ENCODE measurements around the gene EZR.

DNA sequence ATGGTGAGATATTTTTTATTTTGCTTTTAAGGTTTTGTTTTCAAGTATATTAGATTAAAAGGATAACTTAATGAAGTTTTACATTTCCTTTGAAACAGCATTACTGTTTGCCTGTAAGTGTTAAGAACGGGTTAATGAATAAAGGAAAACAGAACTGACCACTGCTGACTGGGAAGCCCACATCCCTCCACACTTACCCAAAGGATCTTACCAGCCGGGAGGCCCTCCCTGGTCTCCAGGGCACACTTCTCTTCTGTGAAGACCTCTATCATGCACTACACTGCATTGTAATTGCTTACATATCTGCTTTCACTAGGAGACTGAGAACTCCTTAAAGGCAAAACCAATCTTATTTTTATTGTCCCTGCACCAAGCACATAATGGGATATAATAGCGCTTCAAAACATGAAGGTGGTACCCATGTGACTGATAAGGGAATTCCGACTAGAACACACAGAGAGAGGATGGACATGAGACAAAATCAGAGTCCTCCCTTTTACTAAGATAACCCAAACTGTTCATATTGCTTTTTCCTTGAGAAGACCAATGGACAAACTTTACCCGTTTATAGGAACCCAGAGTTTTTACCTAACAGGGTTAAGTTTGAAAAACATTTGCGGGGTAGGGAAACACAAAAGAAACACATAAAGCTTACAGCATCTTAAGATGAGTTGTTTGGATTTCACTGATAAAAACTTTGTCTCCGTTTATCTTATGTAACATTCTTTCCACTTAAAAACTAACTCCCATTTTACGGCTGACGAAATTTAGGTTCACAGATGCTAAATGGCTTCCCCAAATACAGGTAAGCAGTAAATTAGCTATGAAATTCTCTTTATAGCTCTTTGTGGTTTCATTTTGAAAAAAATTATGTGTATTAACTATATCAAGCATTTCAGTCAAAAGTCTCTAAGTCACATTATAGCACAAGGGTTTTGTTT, 8.7 kb downstream of the EZR start:
- TF ChIP-seq, protein P1, sequence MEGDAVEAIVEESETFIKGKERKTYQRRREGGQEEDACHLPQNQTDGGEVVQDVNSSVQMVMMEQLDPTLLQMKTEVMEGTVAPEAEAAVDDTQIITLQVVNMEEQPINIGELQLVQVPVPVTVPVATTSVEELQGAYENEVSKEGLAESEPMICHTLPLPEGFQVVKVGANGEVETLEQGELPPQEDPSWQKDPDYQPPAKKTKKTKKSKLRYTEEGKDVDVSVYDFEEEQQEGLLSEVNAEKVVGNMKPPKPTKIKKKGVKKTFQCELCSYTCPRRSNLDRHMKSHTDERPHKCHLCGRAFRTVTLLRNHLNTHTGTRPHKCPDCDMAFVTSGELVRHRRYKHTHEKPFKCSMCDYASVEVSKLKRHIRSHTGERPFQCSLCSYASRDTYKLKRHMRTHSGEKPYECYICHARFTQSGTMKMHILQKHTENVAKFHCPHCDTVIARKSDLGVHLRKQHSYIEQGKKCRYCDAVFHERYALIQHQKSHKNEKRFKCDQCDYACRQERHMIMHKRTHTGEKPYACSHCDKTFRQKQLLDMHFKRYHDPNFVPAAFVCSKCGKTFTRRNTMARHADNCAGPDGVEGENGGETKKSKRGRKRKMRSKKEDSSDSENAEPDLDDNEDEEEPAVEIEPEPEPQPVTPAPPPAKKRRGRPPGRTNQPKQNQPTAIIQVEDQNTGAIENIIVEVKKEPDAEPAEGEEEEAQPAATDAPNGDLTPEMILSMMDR (IDR thresholded peaks at IDR 0.05; ENCODE audit: poor library complexity): no peak
- TF ChIP-seq EZH2 (IDR thresholded peaks at IDR 0.05; ENCODE audit: borderline replicate concordance): no peak
- TF ChIP-seq EZH2phosphoT487 (IDR thresholded peaks at IDR 0.05; ENCODE audit: low read depth, severe bottlenecking, unreplicated experiment): no peak
